ENCODE results near the gene LRRC4C.

LRRC4C gene

DNA sequence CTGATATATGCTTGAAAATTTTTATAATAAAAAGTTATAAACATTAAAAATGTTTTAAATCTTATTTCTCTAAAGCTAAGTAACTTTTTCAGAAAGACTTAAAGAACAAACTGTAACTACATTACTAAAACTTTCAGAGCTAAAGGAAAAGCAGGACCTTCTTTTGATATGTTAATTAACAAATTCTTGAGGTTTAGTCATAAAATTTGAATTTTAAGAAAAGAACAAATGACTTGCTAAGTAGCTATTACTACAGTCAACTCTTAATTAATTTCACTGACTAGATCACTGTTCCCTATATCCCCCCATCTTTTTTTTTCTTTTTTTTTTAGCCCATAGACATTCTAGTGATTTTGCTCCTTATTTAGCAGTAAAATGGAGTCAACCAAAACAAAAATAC is 344.4 kb downstream of the LRRC4C start:
- ATAC-seq (ENCODE audit: insufficient read depth, low read depth), result no peak

DNA sequence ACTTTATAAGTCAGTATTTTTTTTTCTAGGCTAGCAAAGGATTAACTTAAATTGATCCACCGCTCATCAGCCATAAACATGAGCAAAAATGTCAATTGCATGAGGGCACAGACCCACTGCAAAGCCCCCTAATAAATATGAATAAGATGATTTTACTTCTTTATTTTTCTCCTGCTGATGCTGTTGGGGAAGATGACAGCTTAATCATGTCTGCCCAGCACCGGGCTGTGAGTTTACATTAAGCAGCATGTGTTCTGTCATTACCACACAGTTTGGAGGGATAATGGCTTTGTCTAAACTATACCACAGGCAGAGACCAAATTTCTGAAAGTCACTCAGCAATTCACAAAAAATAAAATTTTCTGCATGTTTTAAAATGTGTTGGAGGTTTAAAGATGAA is 346.3 kb downstream of the LRRC4C start:
- H3K4me3 ChIP-seq (ENCODE audit: low read depth in 1 of 2, low read length in 2 of 2), result no peak overlapping the region
- H3K4me1 ChIP-seq (ENCODE audit: insufficient read depth, low read length), result no peaks in the 10 kb centered on the region
- no peak overlapping the region for H3K27ac ChIP-seq (ENCODE audit: low read length)
- TF ChIP-seq, protein P1, sequence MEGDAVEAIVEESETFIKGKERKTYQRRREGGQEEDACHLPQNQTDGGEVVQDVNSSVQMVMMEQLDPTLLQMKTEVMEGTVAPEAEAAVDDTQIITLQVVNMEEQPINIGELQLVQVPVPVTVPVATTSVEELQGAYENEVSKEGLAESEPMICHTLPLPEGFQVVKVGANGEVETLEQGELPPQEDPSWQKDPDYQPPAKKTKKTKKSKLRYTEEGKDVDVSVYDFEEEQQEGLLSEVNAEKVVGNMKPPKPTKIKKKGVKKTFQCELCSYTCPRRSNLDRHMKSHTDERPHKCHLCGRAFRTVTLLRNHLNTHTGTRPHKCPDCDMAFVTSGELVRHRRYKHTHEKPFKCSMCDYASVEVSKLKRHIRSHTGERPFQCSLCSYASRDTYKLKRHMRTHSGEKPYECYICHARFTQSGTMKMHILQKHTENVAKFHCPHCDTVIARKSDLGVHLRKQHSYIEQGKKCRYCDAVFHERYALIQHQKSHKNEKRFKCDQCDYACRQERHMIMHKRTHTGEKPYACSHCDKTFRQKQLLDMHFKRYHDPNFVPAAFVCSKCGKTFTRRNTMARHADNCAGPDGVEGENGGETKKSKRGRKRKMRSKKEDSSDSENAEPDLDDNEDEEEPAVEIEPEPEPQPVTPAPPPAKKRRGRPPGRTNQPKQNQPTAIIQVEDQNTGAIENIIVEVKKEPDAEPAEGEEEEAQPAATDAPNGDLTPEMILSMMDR (IDR thresholded peaks at IDR 0.05; ENCODE audit: borderline replicate concordance, extremely low read depth, low read length, poor library complexity, severe bottlenecking), result no peak
- no peak for TF ChIP-seq EZH2 (IDR thresholded peaks at IDR 0.05; ENCODE audit: borderline replicate concordance, low read depth, low read length, severe bottlenecking)
- H4K20me1 ChIP-seq (ENCODE audit: insufficient read depth, low read length), result no peaks in the 10 kb centered on the region
- H2AFZ ChIP-seq (ENCODE audit: low read depth, low read length), result no peak overlapping the region
- DNase-seq (no peak), ATAC-seq (ENCODE audit: insufficient read depth, low read depth) (no peak)
- no peak overlapping the region for H3K4me2 ChIP-seq (ENCODE audit: insufficient read depth, low read length)
- no peaks in the 10 kb centered on the region for H3K9me3 ChIP-seq (ENCODE audit: insufficient read depth, low read length, severe bottlenecking)
- H3K9ac ChIP-seq (ENCODE audit: low read depth, low read length), result no peak overlapping the region
- H3K36me3 ChIP-seq (ENCODE audit: insufficient read depth, low read length), result no peaks in the 10 kb centered on the region
- no peaks in the 10 kb centered on the region for H3K79me2 ChIP-seq (ENCODE audit: insufficient read depth, low read length)
- H3K27me3 ChIP-seq (ENCODE audit: insufficient read depth, low read length, poor library complexity), result no peaks in the 10 kb centered on the region

More for the DNA sequence above, 344.4 kb downstream of the LRRC4C start:
- no peak for DNase-seq
- no peaks in the 10 kb centered on the region for H3K4me1 ChIP-seq (ENCODE audit: insufficient read depth, low read length)
- H2AFZ ChIP-seq (ENCODE audit: low read depth, low read length), result no peak overlapping the region
- no peaks in the 10 kb centered on the region for H4K20me1 ChIP-seq (ENCODE audit: insufficient read depth, low read length)
- no peaks in the 10 kb centered on the region for H3K79me2 ChIP-seq (ENCODE audit: insufficient read depth, low read length)
- no peak overlapping the region for H3K27ac ChIP-seq (ENCODE audit: low read length)
- H3K9ac ChIP-seq (ENCODE audit: low read depth, low read length), result no peak overlapping the region
- no peaks in the 10 kb centered on the region for H3K36me3 ChIP-seq (ENCODE audit: insufficient read depth, low read length)
- no peaks in the 10 kb centered on the region for H3K27me3 ChIP-seq (ENCODE audit: insufficient read depth, low read length, poor library complexity)
- H3K4me2 ChIP-seq (ENCODE audit: insufficient read depth, low read length), result no peak overlapping the region
- no peak for TF ChIP-seq EZH2 (IDR thresholded peaks at IDR 0.05; ENCODE audit: borderline replicate concordance, low read depth, low read length, severe bottlenecking)
- TF ChIP-seq, protein P1 (IDR thresholded peaks at IDR 0.05; ENCODE audit: borderline replicate concordance, extremely low read depth, low read length, poor library complexity, severe bottlenecking), result no peak
- H3K4me3 ChIP-seq (ENCODE audit: low read depth in 1 of 2, low read length in 2 of 2), result no peak overlapping the region
- H3K9me3 ChIP-seq (ENCODE audit: insufficient read depth, low read length, severe bottlenecking), result no peaks in the 10 kb centered on the region

DNA sequence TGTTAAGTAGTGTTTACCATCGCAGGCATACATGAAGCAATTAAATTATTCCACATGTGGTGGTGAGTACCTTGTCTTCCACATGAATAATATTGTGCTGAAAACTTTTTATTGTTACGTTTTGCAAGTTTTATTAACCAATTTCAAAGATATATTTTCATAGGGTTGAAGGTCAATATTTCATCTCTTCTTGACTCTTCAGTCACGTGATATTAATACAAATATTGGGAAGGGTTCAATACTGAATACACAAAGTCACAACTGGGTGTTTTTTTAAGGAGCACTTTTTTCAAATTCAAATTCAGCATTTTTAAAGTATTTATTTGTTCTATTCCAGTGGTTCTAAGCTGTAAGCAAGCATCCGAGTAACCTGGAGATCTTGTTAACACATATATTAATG is 348.9 kb downstream of the LRRC4C start:
- no peak overlapping the region for H3K4me3 ChIP-seq (ENCODE audit: low read depth in 1 of 2, low read length in 2 of 2)
- no peak overlapping the region for H2AFZ ChIP-seq (ENCODE audit: low read depth, low read length)
- no peak overlapping the region for H3K4me2 ChIP-seq (ENCODE audit: insufficient read depth, low read length)
- no peak for ATAC-seq (ENCODE audit: insufficient read depth, low read depth)
- H4K20me1 ChIP-seq (ENCODE audit: insufficient read depth, low read length), result no peaks in the 10 kb centered on the region
- no peaks in the 10 kb centered on the region for H3K9me3 ChIP-seq (ENCODE audit: insufficient read depth, low read length, severe bottlenecking)
- no peak for DNase-seq
- H3K36me3 ChIP-seq (ENCODE audit: insufficient read depth, low read length), result no peaks in the 10 kb centered on the region
- H3K9ac ChIP-seq (ENCODE audit: low read depth, low read length), result no peak overlapping the region
- H3K27ac ChIP-seq (ENCODE audit: low read length), result no peak overlapping the region
- H3K27me3 ChIP-seq (ENCODE audit: insufficient read depth, low read length, poor library complexity), result no peaks in the 10 kb centered on the region
- no peaks in the 10 kb centered on the region for H3K4me1 ChIP-seq (ENCODE audit: insufficient read depth, low read length)
- no peaks in the 10 kb centered on the region for H3K79me2 ChIP-seq (ENCODE audit: insufficient read depth, low read length)
- TF ChIP-seq, protein P1 (IDR thresholded peaks at IDR 0.05; ENCODE audit: borderline replicate concordance, extremely low read depth, low read length, poor library complexity, severe bottlenecking), result no peak
- TF ChIP-seq EZH2 (IDR thresholded peaks at IDR 0.05; ENCODE audit: borderline replicate concordance, low read depth, low read length, severe bottlenecking), result no peak

DNA sequence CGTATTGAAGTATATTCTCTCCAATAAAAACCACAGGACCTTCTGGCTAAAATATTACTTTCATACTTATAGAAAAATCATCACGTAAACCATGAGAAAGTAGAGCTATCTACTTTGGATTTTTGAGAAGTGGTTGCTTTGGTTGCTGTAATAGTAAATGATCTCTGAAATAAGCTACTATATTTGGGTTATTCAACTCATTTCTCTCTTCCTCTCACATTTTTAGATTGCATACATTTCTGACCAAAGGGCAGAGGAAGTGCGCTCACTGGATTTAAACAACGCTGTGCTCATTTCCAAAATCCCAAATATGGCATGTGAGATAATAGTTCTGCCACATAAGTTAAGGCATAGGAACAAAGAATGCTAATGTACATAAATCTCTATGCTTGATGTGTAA is 357.0 kb downstream of the LRRC4C start:
- H4K20me1 ChIP-seq (ENCODE audit: insufficient read depth, low read length), result no peaks in the 10 kb centered on the region
- H3K9ac ChIP-seq (ENCODE audit: low read depth, low read length), result no peak overlapping the region
- H2AFZ ChIP-seq (ENCODE audit: low read depth, low read length), result no peak overlapping the region
- no peaks in the 10 kb centered on the region for H3K27me3 ChIP-seq (ENCODE audit: insufficient read depth, low read length, poor library complexity)
- DNase-seq (no peak), ATAC-seq (ENCODE audit: insufficient read depth, low read depth) (no peak)
- TF ChIP-seq, protein P1 (IDR thresholded peaks at IDR 0.05; ENCODE audit: borderline replicate concordance, extremely low read depth, low read length, poor library complexity, severe bottlenecking), result no peak
- no peak for TF ChIP-seq EZH2 (IDR thresholded peaks at IDR 0.05; ENCODE audit: borderline replicate concordance, low read depth, low read length, severe bottlenecking)
- no peak overlapping the region for H3K4me2 ChIP-seq (ENCODE audit: insufficient read depth, low read length)
- peaks cover 3% of the 10 kb centered on the region for H3K9me3 ChIP-seq (ENCODE audit: insufficient read depth, low read length, severe bottlenecking)
- no peak overlapping the region for H3K27ac ChIP-seq (ENCODE audit: low read length)
- H3K4me3 ChIP-seq (ENCODE audit: low read depth in 1 of 2, low read length in 2 of 2), result no peak overlapping the region
- H3K36me3 ChIP-seq (ENCODE audit: insufficient read depth, low read length), result no peaks in the 10 kb centered on the region
- no peaks in the 10 kb centered on the region for H3K79me2 ChIP-seq (ENCODE audit: insufficient read depth, low read length)
- no peaks in the 10 kb centered on the region for H3K4me1 ChIP-seq (ENCODE audit: insufficient read depth, low read length)
